ENCODE data around the gene ADGRV1. TPM values are rescaled to one million over a fixed set of nuclear protein-coding genes. Genes with fewer than 3 reads are reported as not detected.

The ADGRV1 gene
- polyA plus RNA-seq, 1 of the 3 experiments (the other 2 are of a cell fraction): 0.23 TPM

- no peaks in the 10 kb centered on the region for H3K9me3 ChIP-seq
Observed at GRCh38 chr5:90657788-90658187, 99.2 kb downstream of the ADGRV1 start.

More at GRCh38 chr5:90657788-90658187, 99.2 kb downstream of the ADGRV1 start:
- no peak overlapping the region for H3K27ac ChIP-seq (ENCODE audit: low read depth in 2 of 2, low read length in 1 of 2)
- H3K4me3 ChIP-seq (ENCODE audit: low read depth in 2 of 2, low read length in 1 of 2): no peak overlapping the region
- no peaks in the 10 kb centered on the region for H3K4me1 ChIP-seq (ENCODE audit: control insufficient read depth in 1 of 2, insufficient read depth in 2 of 2, low read depth in 1 of 2, low read length in 1 of 2)
- H3F3A ChIP-seq (replicated peaks; ENCODE audit: insufficient read depth): no peaks in the 10 kb centered on the region
- no peaks in the 10 kb centered on the region for H3K36me3 ChIP-seq (replicated peaks in 1 of 2; ENCODE audit: control insufficient read depth in 1 of 2, insufficient read depth in 2 of 2, low read length in 1 of 2)
- DNase-seq: no peak
- no peaks in the 10 kb centered on the region for H4K20me1 ChIP-seq (ENCODE audit: insufficient read depth)
- no peaks in the 10 kb centered on the region for H3K27me3 ChIP-seq (ENCODE audit: insufficient read depth)
- WGBS (ENCODE audit: low lambda C conversion rate): 62% methylated on average over 6 of the region's 6 CpGs
- H3K4me2 ChIP-seq: no peak overlapping the region
- H3K9ac ChIP-seq: no peak overlapping the region
- POLR2A ChIA-PET: no interaction called here
- no peak overlapping the region for H2AFZ ChIP-seq (ENCODE audit: low read depth)
- H3K9me2 ChIP-seq: no peaks in the 10 kb centered on the region
- CTCF ChIA-PET: no interaction called here
- H3K79me2 ChIP-seq (ENCODE audit: insufficient read depth): no peaks in the 10 kb centered on the region
- TF ChIP-seq RAD21 (IDR thresholded peaks at IDR 0.05; ENCODE audit: low read length) (no peak), MAX (IDR thresholded peaks at IDR 0.05; ENCODE audit: low read depth) (no peak), MEF2A (IDR thresholded peaks at IDR 0.05; ENCODE audit: borderline replicate concordance, low read depth) (no peak), TAF1 (IDR thresholded peaks at IDR 0.05; ENCODE audit: borderline replicate concordance, low read depth, low read length) (no peak), CTCF (IDR thresholded peaks at IDR 0.05) (no peak), EZH2phosphoT487 (IDR thresholded peaks at IDR 0.05; ENCODE audit: borderline replicate concordance, low read depth) (no peak), EP300 (IDR thresholded peaks at IDR 0.05; ENCODE audit: borderline replicate concordance in 1 of 2, low read depth in 1 of 2, low read length in 1 of 2) (no peak), MXI1 (IDR thresholded peaks at IDR 0.05; ENCODE audit: low read depth, low read length) (no peak), USF1 (IDR thresholded peaks at IDR 0.05; ENCODE audit: borderline replicate concordance, low read depth) (no peak), ELF1 (IDR thresholded peaks at IDR 0.05) (no peak), NRF1 (IDR thresholded peaks at IDR 0.05; ENCODE audit: low read depth, low read length) (no peak), NFIC (IDR thresholded peaks at IDR 0.05; ENCODE audit: borderline replicate concordance) (no peak), PBX3 (IDR thresholded peaks at IDR 0.05) (no peak), FOSL2 (IDR thresholded peaks at IDR 0.05; ENCODE audit: borderline replicate concordance, low read depth) (no peak), ZBTB33 (IDR thresholded peaks at IDR 0.05; ENCODE audit: borderline replicate concordance, low read depth) (no peak), JUND (IDR thresholded peaks at IDR 0.05) (no peak), POLR2AphosphoS5 (IDR thresholded peaks at IDR 0.05; ENCODE audit: low read depth, low read length) (no peak), REST (IDR thresholded peaks at IDR 0.05; ENCODE audit: low read depth, low read length) (no peak)

Data from SK-N-SH (cell line).